Measurements from ENCODE around the gene CHCHD5. TPM values are rescaled to one million over a fixed set of nuclear protein-coding genes. Genes with fewer than 3 reads are reported as not detected.

CHCHD5 gene
- total and polyA plus RNA-seq, 4 donors, result 5.0 to 59.9 (median 21.2) TPM

- TF ChIP-seq YY1 (IDR thresholded peaks at IDR 0.05) (peak; percentile 34), HNF4A (conservative IDR thresholded peaks at IDR 0.05) (peak; percentile 56 to 58), TAF1 (conservative IDR thresholded peaks at IDR 0.05) (no peak), HNF4G (IDR thresholded peaks at IDR 0.05) (no peak), FOXA1 (IDR thresholded peaks at IDR 0.05) (no peak), RAD21 (IDR thresholded peaks at IDR 0.05) (peak in 1 of 2 donors; percentile 8), SP1 (IDR thresholded peaks at IDR 0.05) (peak; percentile 61)
- TF ChIP-seq, protein P1, sequence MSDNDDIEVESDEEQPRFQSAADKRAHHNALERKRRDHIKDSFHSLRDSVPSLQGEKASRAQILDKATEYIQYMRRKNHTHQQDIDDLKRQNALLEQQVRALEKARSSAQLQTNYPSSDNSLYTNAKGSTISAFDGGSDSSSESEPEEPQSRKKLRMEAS (IDR thresholded peaks at IDR 0.05), result no peak
- TF ChIP-seq, protein P2, sequence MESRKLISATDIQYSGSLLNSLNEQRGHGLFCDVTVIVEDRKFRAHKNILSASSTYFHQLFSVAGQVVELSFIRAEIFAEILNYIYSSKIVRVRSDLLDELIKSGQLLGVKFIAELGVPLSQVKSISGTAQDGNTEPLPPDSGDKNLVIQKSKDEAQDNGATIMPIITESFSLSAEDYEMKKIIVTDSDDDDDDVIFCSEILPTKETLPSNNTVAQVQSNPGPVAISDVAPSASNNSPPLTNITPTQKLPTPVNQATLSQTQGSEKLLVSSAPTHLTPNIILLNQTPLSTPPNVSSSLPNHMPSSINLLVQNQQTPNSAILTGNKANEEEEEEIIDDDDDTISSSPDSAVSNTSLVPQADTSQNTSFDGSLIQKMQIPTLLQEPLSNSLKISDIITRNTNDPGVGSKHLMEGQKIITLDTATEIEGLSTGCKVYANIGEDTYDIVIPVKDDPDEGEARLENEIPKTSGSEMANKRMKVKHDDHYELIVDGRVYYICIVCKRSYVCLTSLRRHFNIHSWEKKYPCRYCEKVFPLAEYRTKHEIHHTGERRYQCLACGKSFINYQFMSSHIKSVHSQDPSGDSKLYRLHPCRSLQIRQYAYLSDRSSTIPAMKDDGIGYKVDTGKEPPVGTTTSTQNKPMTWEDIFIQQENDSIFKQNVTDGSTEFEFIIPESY (IDR thresholded peaks at IDR 0.05), result no peak
- H3K4me1 ChIP-seq (ENCODE audit: control insufficient read depth in 4 of 4, insufficient read depth in 4 of 4, low read length in 3 of 4), result peaks cover 0 to 10% (median 8%) of the 10 kb centered on the region in 4 donors
- H3K9ac ChIP-seq (ENCODE audit: low read depth in 1 of 2, low read length in 2 of 2), result no peak overlapping the region
- no peak overlapping the region for H3K27ac ChIP-seq (ENCODE audit: low read depth in 1 of 2, low read length in 2 of 2)
- WGBS, result 71% methylated on average over 7 of the region's 7 CpGs
- no peak overlapping the region for H3K4me3 ChIP-seq (ENCODE audit: low read depth in 1 of 3, low read length in 3 of 3)
- DNase-seq (ENCODE audit: low spot score), result no peak
- no peaks in the 10 kb centered on the region for H3K36me3 ChIP-seq (ENCODE audit: control insufficient read depth in 4 of 4, insufficient read depth in 3 of 4, low read depth in 1 of 4, low read length in 3 of 4)
- no peaks in the 10 kb centered on the region for H3K9me3 ChIP-seq (ENCODE audit: control insufficient read depth in 4 of 4, low read length in 3 of 4)
- no peaks in the 10 kb centered on the region for H3K27me3 ChIP-seq (ENCODE audit: control insufficient read depth in 4 of 4, insufficient read depth in 4 of 4, low read length in 3 of 4)
These were observed 52.3 kb downstream of the CHCHD5 start for GRCh38 chr2:112636605-112637288.

GRCh38 chr2:112637289-112637660 is 52.9 kb downstream of the CHCHD5 start:
- no peaks in the 10 kb centered on the region for H3K27me3 ChIP-seq (ENCODE audit: control insufficient read depth in 4 of 4, insufficient read depth in 4 of 4, low read length in 3 of 4)
- H3K9me3 ChIP-seq (ENCODE audit: control insufficient read depth in 4 of 4, low read length in 3 of 4), result no peaks in the 10 kb centered on the region
- H3K27ac ChIP-seq (ENCODE audit: low read depth in 1 of 2, low read length in 2 of 2), result no peak overlapping the region
- H3K36me3 ChIP-seq (ENCODE audit: control insufficient read depth in 4 of 4, insufficient read depth in 3 of 4, low read depth in 1 of 4, low read length in 3 of 4), result no peaks in the 10 kb centered on the region
- DNase-seq (ENCODE audit: low spot score), result no peak
- H3K4me1 ChIP-seq (ENCODE audit: control insufficient read depth in 4 of 4, insufficient read depth in 4 of 4, low read length in 3 of 4), result peaks cover 0 to 10% (median 8%) of the 10 kb centered on the region in 4 donors
- WGBS, result 50% methylated on average over 4 of the region's 4 CpGs
- H3K4me3 ChIP-seq (ENCODE audit: low read depth in 1 of 3, low read length in 3 of 3), result no peak overlapping the region
- TF ChIP-seq HNF4A (conservative IDR thresholded peaks at IDR 0.05), result no peak
- TF ChIP-seq ATF3 (IDR thresholded peaks at IDR 0.05), result no peak
- TF ChIP-seq, protein P1 (IDR thresholded peaks at IDR 0.05), result no peak
- no peak for TF ChIP-seq REST (IDR thresholded peaks at IDR 0.05)
- TF ChIP-seq JUND (IDR thresholded peaks at IDR 0.05), result no peak
- no peak for TF ChIP-seq GABPA (IDR thresholded peaks at IDR 0.05 in 1 of 2, conservative IDR thresholded peaks at IDR 0.05 in 1 of 2)
- TF ChIP-seq, protein P3, sequence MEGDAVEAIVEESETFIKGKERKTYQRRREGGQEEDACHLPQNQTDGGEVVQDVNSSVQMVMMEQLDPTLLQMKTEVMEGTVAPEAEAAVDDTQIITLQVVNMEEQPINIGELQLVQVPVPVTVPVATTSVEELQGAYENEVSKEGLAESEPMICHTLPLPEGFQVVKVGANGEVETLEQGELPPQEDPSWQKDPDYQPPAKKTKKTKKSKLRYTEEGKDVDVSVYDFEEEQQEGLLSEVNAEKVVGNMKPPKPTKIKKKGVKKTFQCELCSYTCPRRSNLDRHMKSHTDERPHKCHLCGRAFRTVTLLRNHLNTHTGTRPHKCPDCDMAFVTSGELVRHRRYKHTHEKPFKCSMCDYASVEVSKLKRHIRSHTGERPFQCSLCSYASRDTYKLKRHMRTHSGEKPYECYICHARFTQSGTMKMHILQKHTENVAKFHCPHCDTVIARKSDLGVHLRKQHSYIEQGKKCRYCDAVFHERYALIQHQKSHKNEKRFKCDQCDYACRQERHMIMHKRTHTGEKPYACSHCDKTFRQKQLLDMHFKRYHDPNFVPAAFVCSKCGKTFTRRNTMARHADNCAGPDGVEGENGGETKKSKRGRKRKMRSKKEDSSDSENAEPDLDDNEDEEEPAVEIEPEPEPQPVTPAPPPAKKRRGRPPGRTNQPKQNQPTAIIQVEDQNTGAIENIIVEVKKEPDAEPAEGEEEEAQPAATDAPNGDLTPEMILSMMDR (IDR thresholded peaks at IDR 0.05; ENCODE audit: low read depth, low read length, missing input control), result no peak
- TF ChIP-seq FOXA2 (IDR thresholded peaks at IDR 0.05), result no peak
- TF ChIP-seq RAD21 (IDR thresholded peaks at IDR 0.05), result no peak
- TF ChIP-seq, protein P2 (IDR thresholded peaks at IDR 0.05), result no peak
- TF ChIP-seq YY1 (IDR thresholded peaks at IDR 0.05), result no peak
- no peak for TF ChIP-seq TAF1 (conservative IDR thresholded peaks at IDR 0.05)
- no peak for TF ChIP-seq RXRA (IDR thresholded peaks at IDR 0.05)
- TF ChIP-seq NR2F2 (IDR thresholded peaks at IDR 0.05), result no peak
- TF ChIP-seq EGR1 (IDR thresholded peaks at IDR 0.05; ENCODE audit: low read depth in 2 of 2), result no peak
- no peak for TF ChIP-seq FOXA1 (IDR thresholded peaks at IDR 0.05)
- no peak for TF ChIP-seq SP1 (IDR thresholded peaks at IDR 0.05)
- TF ChIP-seq HNF4G (IDR thresholded peaks at IDR 0.05), result no peak
- H3K9ac ChIP-seq (ENCODE audit: low read depth in 1 of 2, low read length in 2 of 2), result no peak overlapping the region
